WTC11 (cell line): Measurements from ENCODE around the gene OSMR. TPM values are rescaled to one million over a fixed set of nuclear protein-coding genes. Genes with fewer than 3 reads are reported as not detected.

Experiments
- ATAC-seq: fragments of 200-7000 bp; cut with Tn5 transposase; 2 replicates; pipeline ENCODE4 v1.10.0; 2021; ENCODE audit warnings: mild to moderate bottlenecking, moderate library complexity
- CTCF ChIA-PET: fragments of 300-600 bp; sonication (Branson Sonifier 250); formaldehyde crosslinking; loops from one replicate; lab custom pipeline; 2021; ENCODE audit warnings: antibody characterized with exemption; lab: Charles Lee
- POLR2A ChIA-PET: fragments of 350-600 bp; sonication (Branson Sonifier 250); formaldehyde crosslinking; loops from one replicate; lab custom pipeline; 2021; ENCODE audit warnings: antibody characterized with exemption; lab: Charles Lee
- DNase-seq: peaks from one replicate; pipeline ENCODE4 v3.0.0; 2021; ENCODE audit warnings: low spot score
- H3K27ac Mint-ChIP-seq: 2 replicates; pipeline ENCODE4 v1.8.0; 2021; ENCODE audit warnings: mixed read lengths
- H3K27me3 Mint-ChIP-seq: 2 replicates; pipeline ENCODE4 v1.8.0; 2021; ENCODE audit warnings: low read depth, mild to moderate bottlenecking, moderate library complexity, mixed read lengths
- H3K36me3 Mint-ChIP-seq: 2 replicates; pipeline ENCODE4 v1.8.0; 2021; ENCODE audit warnings: mixed read lengths
- H3K4me1 Mint-ChIP-seq: 2 replicates; pipeline ENCODE4 v1.8.0; 2022; ENCODE audit warnings: mixed read lengths
- H3K4me3 Mint-ChIP-seq: 2 replicates; pipeline ENCODE4 v1.8.0; 2021; ENCODE audit warnings: mild to moderate bottlenecking, moderate library complexity, mixed read lengths
- H3K9me3 Mint-ChIP-seq: 2 replicates; pipeline ENCODE4 v1.8.0; 2021; ENCODE audit warnings: mixed read lengths
- FOXK1 ChIP-seq: sonication (generic); formaldehyde crosslinking; IDR thresholded peaks from 2 replicates; pipeline ENCODE4 v1.8.0; 2022; ENCODE audit warnings: mild to moderate bottlenecking, moderate library complexity, missing genetic modification reagents
- HMGXB4 ChIP-seq: sonication (generic); formaldehyde crosslinking; IDR thresholded peaks from 2 replicates; pipeline ENCODE4 v1.8.1; 2023; ENCODE audit warnings: mild to moderate bottlenecking, moderate library complexity, missing genetic modification reagents
- ZNF281 ChIP-seq: sonication (generic); formaldehyde crosslinking; IDR thresholded peaks from 2 replicates; pipeline ENCODE4 v1.8.0; 2023; ENCODE audit warnings: mild to moderate bottlenecking, missing genetic modification reagents
- total RNA-seq: library from RNA; stranded (reverse); gene quantifications from 3 replicates; pipeline ENCODE4 v1.2.3, GENCODE V29; 2021

The OSMR gene
- total RNA-seq, 1 experiment from 2014 or later = 2.3 TPM

GRCh38 chr5:38978036-38978435 is 132.2 kb downstream of the OSMR start (continued):
- no peak for TF ChIP-seq ZNF281 (CRISPR knock-in tag)
- no peak for TF ChIP-seq HMGXB4 (CRISPR knock-in tag)

GRCh38 chr5:38979535-38979934 is 133.7 kb downstream of the OSMR start:
- POLR2A ChIA-PET = no interaction called here
- Mint-ChIP-seq H3K36me3 (0 out of 2 replicates have a peak, but pooled peaks cover 8% of the 10 kb centered on the region), H3K27me3 (no peaks in the 10 kb centered on the region), H3K4me1 (peaks cover 22% of the 10 kb centered on the region), H3K9me3 (no peaks in the 10 kb centered on the region), H3K4me3 (no peak overlapping the region), H3K27ac (no peak overlapping the region; the same call in 1 of the 2 replicates)
- no peak for ATAC-seq
- DNase-seq = no peak
- CTCF ChIA-PET = interaction anchor here (2.3 kb wide), 1 partner anchor 101 kb away, joined by 8 read pairs; no protein-coding TSS in a partner anchor
- TF ChIP-seq FOXK1 (CRISPR knock-in tag) = no peak

Other genes starting within 250 kb of the OSMR start
- gene RICTOR, start 228.4 kb downstream of the OSMR start, total RNA-seq = 20.7 to 23.0 TPM (median 22.4 TPM) in 3 replicates